Astrocyte (in vitro differentiated cells and primary cell): ENCODE data around the gene MBD3L3. TPM values are rescaled to one million over a fixed set of nuclear protein-coding genes. Genes with fewer than 3 reads are reported as not detected.
A peak's percentile ranks its signal among the peaks of the same experiment; 100 is the strongest.

ENCODE experiments used
- DNase-seq: peaks from one replicate; pipeline ENCODE4 v3.0.0-alpha.2; 2010; ENCODE audit warnings: low read depth
- FAIRE-seq: peaks from 2 replicates; lab custom pipeline; 2011; peaks lifted over from hg19 to GRCh38; lab: Jason Lieb, UNC
- H2AFZ ChIP-seq: 2 replicates; pipeline ENCODE4 v1.6.0; 2012; ENCODE audit warnings: low read depth, low read length, inconsistent platforms
- H3K27ac ChIP-seq: 2 replicates; pipeline ENCODE4 v1.5.1; 2011; ENCODE audit warnings: low read depth, low read length, inconsistent platforms
- H3K27me3 ChIP-seq: 2 replicates; pipeline ENCODE4 v1.6.0; 2011; ENCODE audit warnings: low read length, inconsistent platforms; ENCODE audit not compliant: insufficient read depth
- H3K36me3 ChIP-seq: 2 replicates; pipeline ENCODE4 v1.5.1; 2011; ENCODE audit warnings: low read length, inconsistent platforms; ENCODE audit not compliant: insufficient read depth
- H3K4me1 ChIP-seq: 2 replicates; pipeline ENCODE4 v1.5.1; 2011; ENCODE audit warnings: low read length, inconsistent platforms; ENCODE audit not compliant: insufficient read depth
- H3K4me2 ChIP-seq: 2 replicates; pipeline ENCODE4 v1.6.0; 2012; ENCODE audit warnings: low read length, inconsistent platforms
- H3K4me3 ChIP-seq: 2 replicates; pipeline ENCODE4 v1.5.1; 2011; ENCODE audit warnings: low read depth, mild to moderate bottlenecking, low read length, inconsistent platforms; ENCODE audit not compliant: insufficient read depth
- H3K79me2 ChIP-seq: 2 replicates; pipeline ENCODE4 v1.6.0; 2012; ENCODE audit warnings: mild to moderate bottlenecking, low read length, inconsistent platforms; ENCODE audit not compliant: insufficient read depth
- H3K9ac ChIP-seq: 2 replicates; pipeline ENCODE4 v1.6.0; 2012; ENCODE audit warnings: mild to moderate bottlenecking, low read length, inconsistent platforms
- H3K9me3 ChIP-seq: 2 replicates; pipeline ENCODE4 v1.5.1; 2012; ENCODE audit warnings: low read depth, mild to moderate bottlenecking, low read length, inconsistent platforms; ENCODE audit not compliant: insufficient read depth
- H4K20me1 ChIP-seq: 2 replicates; pipeline ENCODE4 v1.6.0; 2012; ENCODE audit warnings: low read length, inconsistent platforms; ENCODE audit not compliant: insufficient read depth
- H3K27ac Mint-ChIP-seq: one replicate; pipeline ENCODE4 v1.8.0; 2021; ENCODE audit warnings: mild to moderate bottlenecking, mixed read lengths; ENCODE audit not compliant: unreplicated experiment
- H3K27me3 Mint-ChIP-seq: one replicate; pipeline ENCODE4 v1.8.0; 2021; ENCODE audit warnings: low read depth, mixed read lengths; ENCODE audit not compliant: unreplicated experiment
- H3K36me3 Mint-ChIP-seq: one replicate; pipeline ENCODE4 v1.8.0; 2021; ENCODE audit warnings: low read depth, mixed read lengths; ENCODE audit not compliant: unreplicated experiment
- H3K4me1 Mint-ChIP-seq: one replicate; pipeline ENCODE4 v1.8.0; 2021; ENCODE audit warnings: low read depth, mixed read lengths; ENCODE audit not compliant: unreplicated experiment
- H3K4me3 Mint-ChIP-seq: one replicate; pipeline ENCODE4 v1.8.0; 2021; ENCODE audit warnings: mild to moderate bottlenecking, moderate library complexity, mixed read lengths; ENCODE audit not compliant: unreplicated experiment
- H3K9me3 Mint-ChIP-seq: one replicate; pipeline ENCODE4 v1.8.0; 2021; ENCODE audit warnings: mild to moderate bottlenecking, mixed read lengths; ENCODE audit not compliant: unreplicated experiment
- CTCF ChIP-seq: IDR thresholded peaks from 2 replicates; pipeline ENCODE4 v1.5.1; 2011; ENCODE audit warnings: low read depth, mild to moderate bottlenecking, inconsistent platforms, low read length, moderate library complexity; ENCODE audit not compliant: insufficient read depth
- EZH2 ChIP-seq: IDR thresholded peaks from 2 replicates; pipeline ENCODE4 v1.6.1; 2012; ENCODE audit warnings: mild to moderate bottlenecking, low read length, inconsistent platforms; ENCODE audit not compliant: insufficient read depth
- total RNA-seq: library from RNA; stranded (reverse); gene quantifications from 2 replicates; pipeline ENCODE4 v1.2.1, GENCODE V29; 2021

The MBD3L3 gene
- total RNA-seq, 1 donor from 2014 or later, result not detected

GRCh38 chr19:7101498-7102253 is 43.2 kb upstream of the MBD3L3 start:
- Histone ChIP-seq H3K36me3 (no peaks in the 10 kb centered on the region), H3K27ac (no peak overlapping the region), H3K9me3 (peaks cover under 1% of the 10 kb centered on the region), H3K27me3 (no peaks in the 10 kb centered on the region), H3K9ac (no peak overlapping the region), H4K20me1 (no peaks in the 10 kb centered on the region), H3K79me2 (no peaks in the 10 kb centered on the region), H3K4me1 (no peaks in the 10 kb centered on the region), H3K4me2 (no peak overlapping the region), H2AFZ (no peak overlapping the region), H3K4me3 (no peak overlapping the region)
- H3K4me3 Mint-ChIP-seq, result no peak overlapping the region
- peaks cover 2% of the 10 kb centered on the region for H3K27me3 Mint-ChIP-seq
- DNase-seq, result no peak
- H3K4me1 Mint-ChIP-seq, result no peaks in the 10 kb centered on the region
- peaks cover 7% of the 10 kb centered on the region for H3K9me3 Mint-ChIP-seq
- H3K36me3 Mint-ChIP-seq, result peaks cover under 1% of the 10 kb centered on the region
- TF ChIP-seq EZH2 (no peak), CTCF (no peak)
- FAIRE-seq, result no peak
- no peak overlapping the region for H3K27ac Mint-ChIP-seq

GRCh38 chr19:7099597-7099921 is 41.1 kb upstream of the MBD3L3 start:
- Mint-ChIP-seq H3K4me1 (no peaks in the 10 kb centered on the region), H3K4me3 (peak overlapping the region; percentile 91), H3K27ac (no peak overlapping the region), H3K36me3 (peaks cover 13% of the 10 kb centered on the region), H3K27me3 (peaks cover 2% of the 10 kb centered on the region), H3K9me3 (peaks cover 23% of the 10 kb centered on the region)
- Histone ChIP-seq H3K4me1 (no peaks in the 10 kb centered on the region), H3K4me2 (peak overlapping the region; percentile 83), H3K9me3 (peaks cover 6% of the 10 kb centered on the region), H3K36me3 (no peaks in the 10 kb centered on the region), H3K4me3 (peak overlapping the region; percentile 60), H2AFZ (peak overlapping the region; percentile 91), H3K27ac (peak overlapping the region; percentile 78), H3K79me2 (no peaks in the 10 kb centered on the region), H3K9ac (peak overlapping the region; percentile 87), H3K27me3 (no peaks in the 10 kb centered on the region), H4K20me1 (no peaks in the 10 kb centered on the region)
- TF ChIP-seq CTCF (no peak), EZH2 (no peak)
- DNase-seq (no peak), FAIRE-seq (no peak)
